Measurements from ENCODE around the gene STAG1.
"Not testable (repeated sequence)": the region's sequence is repeated elsewhere in the genome, so short reads cannot be mapped to it uniquely, and the experiment has no call there.

Gene STAG1

GRCh38 chr3:136490646-136491405 is 261.4 kb downstream of the STAG1 start:
- no peak for DNase-seq

GRCh38 chr3:136485777-136486176 is 266.4 kb downstream of the STAG1 start:
- no peak for DNase-seq

- no peak for DNase-seq
These were observed 275.9 kb downstream of the STAG1 start for GRCh38 chr3:136476280-136476679.

GRCh38 chr3:136474876-136475275 is 277.3 kb downstream of the STAG1 start:
- not testable (repeated sequence) for DNase-seq

- DNase-seq, result no peak
These were observed 278.4 kb downstream of the STAG1 start for GRCh38 chr3:136473716-136474326.

- DNase-seq, result no peak
These were observed 286.9 kb downstream of the STAG1 start for GRCh38 chr3:136465296-136465695.

GRCh38 chr3:136464502-136464901 is 287.7 kb downstream of the STAG1 start:
- DNase-seq, result no peak

- no peak for DNase-seq
These were observed 289.0 kb downstream of the STAG1 start for GRCh38 chr3:136463170-136463569.

- DNase-seq, result no peak
These were observed 294.4 kb downstream of the STAG1 start for GRCh38 chr3:136457793-136458192.

GRCh38 chr3:136456196-136456595 is 296.0 kb downstream of the STAG1 start:
- DNase-seq, result no peak

- DNase-seq, result no peak
These were observed 307.6 kb downstream of the STAG1 start for GRCh38 chr3:136444581-136444980.

GRCh38 chr3:136437043-136437442 is 315.1 kb downstream of the STAG1 start:
- no peak for DNase-seq

GRCh38 chr3:136434429-136434828 is 317.7 kb downstream of the STAG1 start:
- DNase-seq, result no peak

- DNase-seq, result no peak
These were observed 319.5 kb downstream of the STAG1 start for GRCh38 chr3:136432685-136433084.

GRCh38 chr3:136428167-136428566 is 324.0 kb downstream of the STAG1 start:
- no peak for DNase-seq

- DNase-seq, result no peak
These were observed 324.9 kb downstream of the STAG1 start for GRCh38 chr3:136427236-136427635.

GRCh38 chr3:136414476-136414875 is 337.7 kb downstream of the STAG1 start:
- no peak for DNase-seq

- no peak for DNase-seq
These were observed 339.9 kb downstream of the STAG1 start for GRCh38 chr3:136412307-136412706.

- no peak for DNase-seq
These were observed 342.6 kb downstream of the STAG1 start for GRCh38 chr3:136409549-136409948.

GRCh38 chr3:136404056-136404455 is 348.1 kb downstream of the STAG1 start:
- DNase-seq, result no peak

- DNase-seq, result no peak
These were observed 355.3 kb downstream of the STAG1 start for GRCh38 chr3:136396916-136397315.

- DNase-seq, result no peak
These were observed 361.6 kb downstream of the STAG1 start for GRCh38 chr3:136390574-136390973.

- no peak for DNase-seq
These were observed 365.1 kb downstream of the STAG1 start for GRCh38 chr3:136387031-136387430.

GRCh38 chr3:136385457-136385856 is 366.7 kb downstream of the STAG1 start:
- no peak for DNase-seq

GRCh38 chr3:136381051-136381450 is 371.1 kb downstream of the STAG1 start:
- no peak for DNase-seq
